Islet precursor cell (in vitro differentiated cells): ENCODE data around the gene RNF215.
"Not testable (repeated sequence)": the region's sequence is repeated elsewhere in the genome, so short reads cannot be mapped to it uniquely, and the experiment has no call there.

ENCODE experiments used
- DNase-seq: peaks from one replicate; pipeline ENCODE4 v3.0.0-alpha.2; 2018

The RNF215 gene

DNA sequence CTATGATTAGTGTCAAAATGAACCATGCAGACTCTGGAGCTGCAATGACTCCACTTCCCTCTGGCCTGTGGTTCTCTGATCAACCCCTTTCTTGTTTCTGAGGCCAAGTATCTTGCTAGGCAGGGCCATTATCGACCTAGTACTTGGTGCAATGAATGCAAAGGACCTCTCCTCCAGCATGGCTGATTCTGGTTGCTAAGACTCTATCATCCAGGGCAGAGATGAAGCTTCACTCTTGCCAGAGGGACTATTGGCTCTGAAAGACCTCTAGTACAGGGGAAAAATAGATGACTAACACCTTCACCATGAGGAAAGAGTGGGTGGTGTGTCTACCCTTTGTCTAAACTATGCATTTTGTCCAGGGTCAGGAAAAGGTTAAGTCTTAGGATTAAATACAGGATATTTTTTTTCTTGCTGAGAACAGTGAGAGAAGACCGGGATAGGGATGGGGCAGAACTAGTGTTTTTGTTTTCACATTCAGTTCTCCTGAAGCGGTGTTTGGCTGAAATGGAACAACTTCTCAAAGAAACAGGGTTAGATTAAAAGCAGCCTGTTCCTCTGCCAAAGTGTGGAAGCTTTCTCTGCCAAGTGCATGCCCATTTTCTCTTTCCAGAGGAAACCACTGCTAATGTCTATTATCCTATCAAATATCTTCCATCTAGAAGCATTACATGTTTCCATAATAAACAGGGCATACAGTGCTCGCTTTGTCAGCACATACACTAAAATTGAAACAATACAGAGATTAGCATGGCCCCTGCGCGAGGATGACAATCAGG is 33.3 kb upstream of the RNF215 start:
- no peak for DNase-seq

GRCh38 chr22:30416837-30417236 is 29.6 kb upstream of the RNF215 start:
- no peak for DNase-seq

- no peak for DNase-seq
These were observed 29.2 kb upstream of the RNF215 start for GRCh38 chr22:30416403-30416802.

DNA sequence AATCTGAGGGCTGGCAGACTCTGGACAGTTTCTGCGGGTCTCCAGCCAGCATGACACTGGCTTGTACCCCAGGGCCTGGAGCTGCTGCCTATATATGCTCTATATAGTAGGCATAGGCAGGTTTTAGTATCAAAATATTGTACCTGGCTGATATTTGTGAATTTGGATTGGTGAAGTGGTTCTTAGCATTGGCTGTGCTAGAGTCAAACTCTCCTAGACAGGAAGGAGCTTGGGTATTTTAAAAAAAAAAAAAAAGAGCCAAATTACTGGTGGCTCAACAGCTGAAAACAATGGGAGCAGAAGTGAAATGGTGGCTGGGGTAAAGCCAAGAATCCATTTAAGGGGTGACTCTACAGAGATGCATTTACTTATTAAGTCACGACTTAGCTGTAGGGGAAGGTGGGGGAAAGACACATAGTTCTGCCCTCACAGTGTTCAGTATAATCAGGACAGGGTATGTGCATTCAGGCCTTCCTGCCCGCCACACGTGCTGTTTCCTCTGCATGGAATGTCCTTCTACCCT is 27.4 kb upstream of the RNF215 start:
- DNase-seq = no peak

DNA sequence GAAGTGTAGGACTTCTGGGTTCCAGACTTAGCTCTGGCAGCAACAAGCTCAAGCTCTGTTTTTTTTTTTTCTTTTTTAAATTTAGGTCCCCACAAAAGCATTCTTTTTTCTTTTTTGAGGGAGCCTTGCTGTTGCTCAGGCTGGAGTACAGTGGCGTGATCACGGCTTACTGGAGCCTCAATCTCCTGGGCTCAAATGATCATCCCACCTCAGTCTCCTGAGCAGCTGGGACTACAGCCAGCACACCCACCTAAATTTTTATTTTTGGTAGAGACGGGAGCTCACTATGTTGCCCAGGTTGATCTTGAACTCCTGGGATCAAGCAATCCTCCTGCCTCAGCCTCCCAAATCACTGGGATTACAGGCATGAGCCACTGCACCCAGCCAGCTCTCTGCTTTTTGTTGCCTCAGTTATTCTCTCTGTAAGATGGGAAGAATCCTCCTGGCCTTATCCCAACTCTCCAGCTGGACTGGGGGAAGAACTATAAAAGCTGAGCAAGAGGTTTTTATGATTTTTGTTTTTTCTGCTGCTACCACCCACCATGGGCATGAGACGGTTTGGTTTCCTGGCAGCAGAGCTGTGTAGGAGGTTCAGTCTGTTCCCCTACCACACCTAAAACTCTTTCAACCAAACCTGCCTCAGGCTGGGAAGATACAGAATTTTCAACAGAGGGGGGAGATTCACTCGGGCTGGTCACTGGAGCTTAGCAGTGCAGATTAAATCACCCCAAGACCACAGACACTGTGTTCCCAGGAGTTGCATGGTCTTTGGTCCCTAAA is 26.7 kb upstream of the RNF215 start:
- peak; percentile 37 for DNase-seq

DNA sequence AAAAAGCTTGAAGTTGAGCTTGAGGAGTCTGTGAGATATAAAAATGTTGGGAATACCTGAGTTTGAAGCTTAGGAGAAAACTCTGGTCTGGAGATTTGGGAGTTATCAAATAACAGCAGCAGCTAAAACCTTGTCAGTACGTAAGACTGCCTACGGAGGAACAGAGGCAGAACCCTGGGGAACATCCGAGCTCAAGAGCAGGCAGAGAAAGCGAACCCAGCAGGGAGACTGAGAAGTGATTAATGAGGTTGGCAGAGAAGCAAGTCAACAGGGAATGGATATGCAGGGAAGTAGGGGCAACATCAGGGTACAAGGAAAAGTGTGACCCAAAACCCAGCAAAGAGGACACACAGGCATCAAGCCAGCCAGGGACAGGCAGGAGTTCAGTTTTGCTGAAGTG is 25.8 kb upstream of the RNF215 start:
- DNase-seq = no peak

DNA sequence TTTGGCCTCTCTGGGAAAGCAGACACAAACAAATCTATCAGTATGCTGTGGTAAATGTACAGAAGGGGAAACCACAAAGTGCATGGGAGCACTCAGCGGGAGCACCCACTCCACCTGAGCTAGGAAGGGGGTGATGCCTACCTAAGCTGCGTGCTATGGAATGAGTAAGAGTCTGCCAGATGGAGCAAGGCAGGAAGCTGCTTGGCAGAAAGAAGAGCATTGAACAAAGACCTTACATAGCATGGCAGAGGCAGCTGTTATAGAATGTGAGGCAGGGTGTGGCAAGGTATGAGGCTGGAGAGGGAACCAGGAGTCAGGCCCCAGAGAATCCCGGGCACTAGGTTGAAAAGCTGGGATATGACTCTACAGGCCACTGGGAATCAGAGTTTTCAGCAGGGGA is 24.6 kb upstream of the RNF215 start:
- DNase-seq = no peak

GRCh38 chr22:30408388-30409102 is 21.3 kb upstream of the RNF215 start:
- DNase-seq = peak; percentile 94

DNA sequence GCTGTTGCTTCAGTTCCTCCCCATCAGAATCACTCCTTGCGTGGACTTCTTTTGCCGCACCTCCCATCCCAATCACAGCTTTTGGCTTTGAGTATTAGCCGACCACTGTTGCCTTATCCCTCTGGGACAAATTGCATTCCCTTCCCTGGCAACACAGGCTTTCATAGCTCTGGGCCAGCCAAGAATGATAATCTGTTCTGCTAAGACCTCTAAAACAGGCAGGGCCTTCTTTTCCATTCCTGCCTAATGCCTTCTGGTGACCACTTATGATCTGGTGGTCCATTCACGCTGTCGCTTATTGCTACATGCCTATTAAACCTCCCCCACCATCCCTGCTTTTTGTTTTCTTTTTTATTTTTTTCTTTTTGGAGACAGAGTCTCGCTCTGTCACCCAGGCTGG is 19.2 kb upstream of the RNF215 start:
- no peak for DNase-seq

DNA sequence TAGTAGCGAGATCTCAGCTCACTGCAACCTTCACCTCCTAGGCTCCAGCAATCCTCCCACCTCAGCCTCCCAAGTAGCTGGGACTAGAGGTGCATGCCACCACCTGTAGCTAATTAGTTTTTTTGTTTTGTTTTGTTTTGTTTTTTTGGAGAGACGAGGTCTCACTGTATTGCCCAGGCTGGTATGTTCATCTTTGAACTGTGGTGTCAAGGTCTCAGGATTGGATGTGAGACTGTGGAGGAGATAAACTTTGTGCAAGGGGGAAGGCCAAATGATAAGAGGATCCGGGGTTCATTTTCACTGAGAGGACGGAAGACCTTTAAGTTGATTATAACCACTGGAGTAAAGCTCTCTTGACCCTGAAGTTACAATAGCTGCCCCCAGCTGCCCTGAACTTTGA is 18.5 kb upstream of the RNF215 start:
- no peak for DNase-seq

- no peak for DNase-seq
These were observed 17.1 kb upstream of the RNF215 start for GRCh38 chr22:30404307-30404706.

DNA sequence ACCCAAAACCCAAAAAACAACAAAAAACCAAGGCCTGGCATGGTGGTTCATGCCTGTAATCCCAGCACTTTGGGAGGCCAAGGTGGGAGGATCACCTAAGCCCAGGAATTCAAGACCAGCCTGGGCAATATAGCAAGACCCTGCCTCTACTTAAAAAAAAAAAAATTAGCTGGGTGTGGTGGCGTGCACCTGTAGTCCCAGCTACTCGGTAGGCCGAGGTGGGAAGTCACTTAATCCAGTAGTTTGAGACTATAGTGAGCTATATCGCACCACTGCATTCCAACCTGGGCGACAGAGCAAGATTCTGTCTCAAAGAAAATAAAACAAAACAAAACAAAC is 15.5 kb upstream of the RNF215 start:
- DNase-seq = not testable (repeated sequence)

DNA sequence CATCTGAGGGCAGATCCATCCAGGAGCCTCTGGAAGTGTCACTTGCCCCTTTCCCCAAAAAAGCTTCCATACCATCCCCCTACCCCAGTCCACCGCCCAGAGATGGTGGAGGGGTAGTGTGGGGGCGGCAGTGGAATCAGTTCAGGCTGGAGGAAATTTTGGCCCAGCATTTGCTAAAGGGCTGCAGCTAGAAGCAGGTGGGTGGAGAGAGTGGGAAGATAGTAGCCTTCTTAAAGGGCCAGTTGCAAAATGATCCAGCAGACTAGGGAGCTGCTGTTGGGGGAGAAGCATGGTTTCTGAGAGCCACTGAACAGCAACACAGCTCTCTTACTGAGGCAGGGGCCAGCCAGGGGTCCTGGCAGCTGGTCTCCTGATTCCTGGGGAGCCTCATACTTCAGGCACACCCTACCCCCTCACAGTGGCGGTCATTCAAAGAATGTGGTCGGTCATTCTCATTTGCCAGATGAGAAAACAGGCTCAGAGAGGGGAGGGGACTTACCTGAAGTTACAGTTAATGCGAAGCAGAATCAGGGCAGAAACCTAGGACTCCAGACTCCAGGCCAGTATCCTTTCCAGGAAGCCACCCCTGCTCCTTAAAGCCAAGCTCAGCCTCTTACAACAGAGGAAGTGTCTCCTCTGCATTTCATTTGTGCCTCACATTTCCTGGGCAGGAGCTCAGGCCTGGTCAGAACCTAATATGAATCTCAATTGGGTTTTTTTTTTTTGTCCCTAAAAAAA is 15.0 kb upstream of the RNF215 start:
- DNase-seq = no peak

- DNase-seq = not testable (repeated sequence)
These were observed 13.8 kb upstream of the RNF215 start for GRCh38 chr22:30401024-30401423.

- no peak for DNase-seq
These were observed 12.9 kb upstream of the RNF215 start for GRCh38 chr22:30400159-30400558.

- no peak for DNase-seq
These were observed 12.5 kb upstream of the RNF215 start for GRCh38 chr22:30399718-30400117.

- DNase-seq = no peak
These were observed 11.8 kb upstream of the RNF215 start for GRCh38 chr22:30398685-30399680.

GRCh38 chr22:30397656-30398635 is 10.7 kb upstream of the RNF215 start:
- no peak for DNase-seq

GRCh38 chr22:30396871-30397655 is 9.9 kb upstream of the RNF215 start, which contains the start of gene SEC14L2:
TSS of gene SEC14L2 (plus strand) at chr22:30397018. CDS start at chr22:30397117, 99 bp downstream.
- peak; percentile 71 for DNase-seq
